ENCODE measurements around the gene SIAE. TPM values are rescaled to one million over a fixed set of nuclear protein-coding genes. Genes with fewer than 3 reads are reported as not detected.

The SIAE gene
- total and polyA plus RNA-seq, 10 of the 15 experiments (the other 5 are each of a cell fraction or from before 2014, with no cell fraction given): 0.93 to 6.9 (median 4.2) TPM

GRCh38 chr11:124669193-124669592, 4.3 kb downstream of the SIAE start (continued):
- TF ChIP-seq HSF1 (IDR thresholded peaks at IDR 0.05; ENCODE audit: low read depth, low read length) (no peak), ZNF622 (IDR thresholded peaks at IDR 0.05) (no peak), NR2F1 (conservative IDR thresholded peaks at IDR 0.05) (peak; percentile 81), E4F1 (IDR thresholded peaks at IDR 0.05; ENCODE audit: borderline replicate concordance, partially characterized antibody) (no peak), CREB1 (IDR thresholded peaks at IDR 0.05; ENCODE audit: low read depth) (no peak), DPF2 (IDR thresholded peaks at IDR 0.05) (no peak), ZNF217 (IDR thresholded peaks at IDR 0.05) (no peak), SPI1 (IDR thresholded peaks at IDR 0.05; ENCODE audit: borderline replicate concordance, insufficient read depth, low read depth, low read length) (no peak)

- no peaks in the 10 kb centered on the region for H3K36me3 ChIP-seq (ENCODE audit: control insufficient read depth in 2 of 2, insufficient read depth in 2 of 2, low read length in 1 of 2)
- TF ChIP-seq MYC (IDR thresholded peaks at IDR 0.05; ENCODE audit: insufficient read depth, insufficient read length, insufficient replicate concordance, low read length, severe bottlenecking) (no peak), CTCF (IDR thresholded peaks at IDR 0.05 in 2 of 3, conservative IDR thresholded peaks at IDR 0.05 in 1 of 3; ENCODE audit: control insufficient read depth in 2 of 3, extremely low read depth in 1 of 3, insufficient read depth in 1 of 3, low read depth in 3 of 3, low read length in 3 of 3) (no peak), KDM1A (IDR thresholded peaks at IDR 0.05; ENCODE audit: borderline replicate concordance) (no peak), ZNF274 (IDR thresholded peaks at IDR 0.05; ENCODE audit: insufficient read depth, insufficient read length) (no peak)
- ChIA-PET RAD21 (ENCODE audit: unreplicated experiment) (no interaction called here), POLR2A (no interaction called here), SMC1A (ENCODE audit: uncharacterized antibody, unreplicated experiment) (interaction anchor here (1.8 kb wide), 1 partner anchor 96 kb away, joined by 6 read pairs; no protein-coding TSS in a partner anchor), CTCF (interaction anchor here (0.7 kb wide), 1 partner anchor 95 kb away, joined by 3 read pairs; no protein-coding TSS in a partner anchor)
- no peak overlapping the region for H3K4me3 ChIP-seq
- in situ Hi-C loops (cut with MboI): no loop called here
- no peaks in the 10 kb centered on the region for H4K20me1 ChIP-seq (ENCODE audit: control insufficient read depth, insufficient read depth)
- ATAC-seq (no peak), FAIRE-seq (no peak), DNase-seq (ENCODE audit: low read depth, low spot score) (no peak)
- no TSS peak for BruUV-seq (replicated peaks)
- H2AFZ ChIP-seq (ENCODE audit: control insufficient read depth, low read depth, low read length): no peak overlapping the region
- H3K9ac ChIP-seq (ENCODE audit: control insufficient read depth, insufficient read depth, low read length): no peak overlapping the region
- no peak overlapping the region for H3K27ac ChIP-seq (ENCODE audit: control insufficient read depth, insufficient read depth)
- intact Hi-C loops (cut with micrococcal nuclease; ENCODE audit: unreplicated experiment): no loop called here
- 94% methylated on average over 3 of the region's 3 CpGs for WGBS (ENCODE audit: insufficient coverage, insufficient replicate concordance, low lambda C conversion rate, missing lambda C conversion rate)
- H3K4me1 ChIP-seq (ENCODE audit: control insufficient read depth, insufficient read depth, low read length): peaks cover 7% of the 10 kb centered on the region
- no peaks in the 10 kb centered on the region for H3K9me3 ChIP-seq (replicated peaks; ENCODE audit: control insufficient read depth, insufficient read depth, low read length)
- H3K79me2 ChIP-seq (ENCODE audit: control insufficient read depth, insufficient read depth, low read length): no peaks in the 10 kb centered on the region
- no peaks in the 10 kb centered on the region for H3K27me3 ChIP-seq (replicated peaks in 1 of 2; ENCODE audit: control insufficient read depth in 2 of 2, insufficient read depth in 2 of 2, low read length in 1 of 2)
- H3K4me2 ChIP-seq (ENCODE audit: control insufficient read depth, insufficient read depth): no peak overlapping the region
These were observed 5.9 kb downstream of the SIAE start for GRCh38 chr11:124667601-124668000.
